T-cell (primary cell): Measurements from ENCODE around the gene HES3. TPM values are rescaled to one million over a fixed set of nuclear protein-coding genes. Genes with fewer than 3 reads are reported as not detected.

Experiments used
- ATAC-seq, 4 experiments: fragments of 200-7000 bp in 3 of 4; fragments of 150-1000 bp in 1 of 4; cut with Tn5 transposase; replicated peaks in 1 of 4; 1 replicate in 3 of 4; 2 replicates in 1 of 4; pipeline ENCODE4 v1.10.0; 2021; ENCODE audit warnings: moderate library complexity in 3 of 4, mild to moderate bottlenecking in 2 of 4, moderate number of reproducible peaks in 1 of 4
- CTCF ChIA-PET, 2 donors: fragments of 300-600 bp; sonication (Branson Sonifier 250); formaldehyde crosslinking; loops; one replicate each; lab custom pipeline; 2022; ENCODE audit warnings: antibody characterized with exemption in 2 of 2; lab: Charles Lee
- POLR2A ChIA-PET, 2 donors: fragments of 300-600 bp; sonication (Branson Sonifier 250); formaldehyde crosslinking; loops; one replicate each; lab custom pipeline; 2022; ENCODE audit warnings: antibody characterized with exemption in 2 of 2; lab: Charles Lee
- DNase-seq, 35 experiments: peaks; one replicate each; pipeline versions ENCODE4 v3.0.0 to v3.0.0-alpha.2; 2013 to 2023
- H3K27ac ChIP-seq: one replicate; pipeline ENCODE4 v1.5.1; 2013; ENCODE audit warnings: low read length
- H3K27me3 ChIP-seq, 2 experiments: replicated peaks in 1 of 2; 1 replicate in 1 of 2; 2 replicates in 1 of 2; pipeline versions ENCODE4 v1.6.1 to v1.7.0; 2013; ENCODE audit warnings: low read length in 1 of 2, mixed read lengths in 1 of 2; ENCODE audit not compliant: control insufficient read depth in 2 of 2, insufficient read depth in 2 of 2; ENCODE audit errors: extremely low read depth in 1 of 2
- H3K36me3 ChIP-seq, 2 donors: 1 replicate in 1 of 2; 2 replicates in 1 of 2; pipeline versions ENCODE4 v1.6.1 to v1.7.0; 2013; ENCODE audit warnings: low read length in 1 of 2; ENCODE audit not compliant: control insufficient read depth in 2 of 2, insufficient read depth in 1 of 2; ENCODE audit errors: extremely low read depth in 1 of 2
- H3K4me1 ChIP-seq, 2 experiments: 1 replicate in 1 of 2; 2 replicates in 1 of 2; pipeline versions ENCODE4 v1.6.1 to v1.7.0; 2013; ENCODE audit warnings: low read length in 2 of 2, mixed read lengths in 1 of 2; ENCODE audit not compliant: insufficient read depth in 2 of 2, control insufficient read depth in 1 of 2; ENCODE audit errors: extremely low read depth in 1 of 2
- H3K4me3 ChIP-seq, 2 donors: 1 replicate in 1 of 2; 2 replicates in 1 of 2; pipeline versions ENCODE4 v1.5.1 to v1.7.0; 2013; ENCODE audit warnings: mild to moderate bottlenecking in 2 of 2, low read length in 1 of 2, moderate library complexity in 1 of 2; ENCODE audit not compliant: control insufficient read depth in 1 of 2; ENCODE audit errors: extremely low read depth in 1 of 2
- H3K9me3 ChIP-seq: 2 replicates; pipeline ENCODE4 v1.7.0; 2013
- H3K27ac Mint-ChIP-seq, 2 donors: one replicate each; pipeline ENCODE4 v1.8.0; 2020 to 2021; ENCODE audit warnings: mild to moderate bottlenecking in 2 of 2, mixed read lengths in 2 of 2
- H3K27me3 Mint-ChIP-seq, 2 donors: one replicate each; pipeline ENCODE4 v1.8.0; 2021 to 2022; ENCODE audit warnings: mixed read lengths in 2 of 2
- H3K36me3 Mint-ChIP-seq: one replicate; pipeline ENCODE4 v1.8.0; 2021; ENCODE audit warnings: mixed read lengths
- H3K4me1 Mint-ChIP-seq, 3 donors: one replicate each; pipeline ENCODE4 v1.8.0; 2020 to 2022; ENCODE audit warnings: mixed read lengths in 3 of 3, mild to moderate bottlenecking in 1 of 3
- H3K4me3 Mint-ChIP-seq, 3 donors: one replicate each; pipeline ENCODE4 v1.8.0; 2020 to 2022; ENCODE audit warnings: mild to moderate bottlenecking in 3 of 3, mixed read lengths in 3 of 3, moderate library complexity in 3 of 3
- H3K9me3 Mint-ChIP-seq, 3 donors: one replicate each; pipeline ENCODE4 v1.8.0; 2020 to 2022; ENCODE audit warnings: mixed read lengths in 3 of 3
- WGBS: methylation state at CpG from one replicate; pipeline ENCODE4 v1.1.5; 2013; ENCODE audit warnings: missing lambda C conversion rate; ENCODE audit not compliant: insufficient coverage; 5-methylcytosine and 5-hydroxymethylcytosine counted together
- total RNA-seq, 35 experiments: library from RNA in 6 of 35; stranded (reverse) in 6 of 35; fragments of 120-200 nt in 1 of 35; gene quantifications; one replicate each; pipeline versions ENCODE4 v1.2.1 to v1.2.4 and lab custom pipeline; 2013 to 2026

Gene HES3
- total RNA-seq, 5 donors from 2014 or later (not counting 1 experiment from before 2014, with no cell fraction given) = not detected

GRCh38 chr1:6279066-6279465, 35.1 kb downstream of the HES3 start:
- Mint-ChIP-seq H3K4me3 (no peak overlapping the region), H3K9me3 (no peaks in the 10 kb centered on the region), H3K27me3 (no peaks in the 10 kb centered on the region), H3K4me1 (no peaks in the 10 kb centered on the region), H3K36me3 (no peaks in the 10 kb centered on the region), H3K27ac (no peak overlapping the region)
- ATAC-seq (no peak), DNase-seq (no peak)
- Histone ChIP-seq H3K9me3 (no peaks in the 10 kb centered on the region), H3K4me3 (no peak overlapping the region), H3K27me3 (no peaks in the 10 kb centered on the region), H3K27ac (no peak overlapping the region), H3K36me3 (peaks cover 0 to 5% of the 10 kb centered on the region in 2 donors), H3K4me1 (no peaks in the 10 kb centered on the region)
- ChIA-PET CTCF (no interaction called here), POLR2A (no interaction called here)
- WGBS = 95% methylated on average over 10 of the region's 10 CpGs

GRCh38 chr1:6279613-6280383, 35.8 kb downstream of the HES3 start:
- CTCF ChIA-PET = no interaction called here
- POLR2A ChIA-PET = no interaction called here
- no peaks in the 10 kb centered on the region for H3K27me3 ChIP-seq
- H3K36me3 ChIP-seq = peaks cover 0 to 2% of the 10 kb centered on the region in 2 donors
- Mint-ChIP-seq H3K36me3 (no peaks in the 10 kb centered on the region), H3K4me1 (no peaks in the 10 kb centered on the region), H3K9me3 (no peaks in the 10 kb centered on the region), H3K27ac (no peak overlapping the region), H3K4me3 (no peak overlapping the region), H3K27me3 (no peaks in the 10 kb centered on the region)
- H3K27ac ChIP-seq = no peak overlapping the region
- WGBS = 93% methylated on average over 26 of the region's 31 CpGs
- H3K4me1 ChIP-seq = no peaks in the 10 kb centered on the region
- DNase-seq = no peak
- no peak overlapping the region for H3K4me3 ChIP-seq
- H3K9me3 ChIP-seq = no peaks in the 10 kb centered on the region
- no peak for ATAC-seq

GRCh38 chr1:6280761-6281451, 36.9 kb downstream of the HES3 start:
- H3K4me3 ChIP-seq = no peak overlapping the region
- ATAC-seq = no peak
- DNase-seq = no peak
- CTCF ChIA-PET = no interaction called here
- no peak overlapping the region for H3K27ac ChIP-seq
- H3K36me3 Mint-ChIP-seq = no peaks in the 10 kb centered on the region
- H3K27ac Mint-ChIP-seq = no peak overlapping the region
- 95% methylated on average over 27 of the region's 33 CpGs for whole genome bisulfite sequencing
- H3K36me3 ChIP-seq = peaks cover 0 to 4% of the 10 kb centered on the region in 2 donors
- no peaks in the 10 kb centered on the region for H3K9me3 ChIP-seq
- H3K4me3 Mint-ChIP-seq = no peak overlapping the region
- no peaks in the 10 kb centered on the region for H3K4me1 Mint-ChIP-seq
- POLR2A ChIA-PET = no interaction called here
- H3K4me1 ChIP-seq = no peaks in the 10 kb centered on the region
- H3K27me3 Mint-ChIP-seq = no peaks in the 10 kb centered on the region
- no peaks in the 10 kb centered on the region for H3K9me3 Mint-ChIP-seq
- H3K27me3 ChIP-seq = no peaks in the 10 kb centered on the region

GRCh38 chr1:6281511-6282402, 37.8 kb downstream of the HES3 start:
- Histone ChIP-seq H3K4me3 (no peak overlapping the region), H3K9me3 (no peaks in the 10 kb centered on the region), H3K4me1 (no peaks in the 10 kb centered on the region), H3K27me3 (no peaks in the 10 kb centered on the region), H3K27ac (no peak overlapping the region), H3K36me3 (peaks cover 0 to 4% of the 10 kb centered on the region in 2 donors)
- 92% methylated on average over 19 of the region's 19 CpGs for WGBS
- POLR2A ChIA-PET = no interaction called here
- no peak for ATAC-seq
- Mint-ChIP-seq H3K9me3 (no peaks in the 10 kb centered on the region), H3K27ac (no peak overlapping the region), H3K4me1 (no peaks in the 10 kb centered on the region), H3K27me3 (no peaks in the 10 kb centered on the region), H3K36me3 (no peaks in the 10 kb centered on the region), H3K4me3 (no peak overlapping the region)
- CTCF ChIA-PET = no interaction called here
- no peak for DNase-seq

GRCh38 chr1:6282577-6283270, 38.7 kb downstream of the HES3 start:
- no peaks in the 10 kb centered on the region for H3K27me3 ChIP-seq
- H3K27ac ChIP-seq = no peak overlapping the region
- H3K4me3 ChIP-seq = no peak overlapping the region
- 95% methylated on average over 12 of the region's 17 CpGs for WGBS
- H3K9me3 ChIP-seq = no peaks in the 10 kb centered on the region
- no peaks in the 10 kb centered on the region for H3K9me3 Mint-ChIP-seq
- ChIA-PET POLR2A (no interaction called here), CTCF (no interaction called here)
- peaks cover 0 to 4% of the 10 kb centered on the region in 2 donors for H3K36me3 ChIP-seq
- no peaks in the 10 kb centered on the region for H3K4me1 ChIP-seq
- H3K36me3 Mint-ChIP-seq = no peaks in the 10 kb centered on the region
- ATAC-seq (no peak), DNase-seq (no peak)
- H3K27me3 Mint-ChIP-seq = no peaks in the 10 kb centered on the region
- H3K4me1 Mint-ChIP-seq = no peaks in the 10 kb centered on the region
- H3K4me3 Mint-ChIP-seq = no peak overlapping the region
- H3K27ac Mint-ChIP-seq = no peak overlapping the region

GRCh38 chr1:6285336-6285735, 41.4 kb downstream of the HES3 start:
- no peaks in the 10 kb centered on the region for H3K9me3 Mint-ChIP-seq
- Histone ChIP-seq H3K27me3 (no peaks in the 10 kb centered on the region), H3K27ac (no peak overlapping the region), H3K4me3 (no peak overlapping the region), H3K9me3 (no peaks in the 10 kb centered on the region), H3K4me1 (peaks cover 0 to 14% of the 10 kb centered on the region in 2 experiments), H3K36me3 (peaks cover 0 to 4% of the 10 kb centered on the region in 2 donors)
- DNase-seq (no peak), ATAC-seq (no peak)
- no peak overlapping the region for H3K27ac Mint-ChIP-seq
- WGBS = 96% methylated on average over 11 of the region's 11 CpGs
- no peak overlapping the region for H3K4me3 Mint-ChIP-seq
- no peaks in the 10 kb centered on the region for H3K4me1 Mint-ChIP-seq
- CTCF ChIA-PET = no interaction called here
- POLR2A ChIA-PET = no interaction called here
- no peaks in the 10 kb centered on the region for H3K27me3 Mint-ChIP-seq
- H3K36me3 Mint-ChIP-seq = no peaks in the 10 kb centered on the region
